K562 (cell line): ENCODE data around the gene USPL1. TPM values are rescaled to one million over a fixed set of nuclear protein-coding genes. Genes with fewer than 3 reads are reported as not detected.

Source experiments
- CREM ChIP-seq: IDR thresholded peaks from 2 replicates; pipeline ENCODE4 v1.6.1; 2014; ENCODE audit warnings: antibody characterized with exemption, low read depth
- NRF1 ChIP-seq, 2 experiments: fragments of 450-650 bp; IDR thresholded peaks in 1 of 2; conservative IDR thresholded peaks in 1 of 2; 2 replicates each; pipeline ENCODE4 v1.6.1; 2014; ENCODE audit warnings: mild to moderate bottlenecking in 2 of 2
- RUNX1 ChIP-seq: sonication (generic); IDR thresholded peaks from 2 replicates; pipeline ENCODE4 v1.6.1; 2016; ENCODE audit warnings: antibody characterized with exemption, low read depth
- ZBTB11 ChIP-seq, 3 experiments: fragments of 200-800 bp in 1 of 3; fragments of 250-450 bp in 1 of 3; fragments of 450-650 bp in 1 of 3; sonication (Bioruptor Pico) in 1 of 3; sonication (Bioruptor generic) in 1 of 3; formaldehyde crosslinking in 1 of 3; IDR thresholded peaks; 2 replicates each; pipeline versions ENCODE4 v1.6.1 to v1.8.0; 2016 to 2022; ENCODE audit warnings: mild to moderate bottlenecking in 2 of 3, missing genetic modification characterization in 2 of 3, missing compliant biosample characterization in 1 of 3, moderate library complexity in 1 of 3
- ZBTB33 ChIP-seq: sonication (generic); formaldehyde crosslinking; IDR thresholded peaks from 2 replicates; pipeline ENCODE4 v1.8.1; 2023; ENCODE audit warnings: mild to moderate bottlenecking, missing genetic modification reagents
- polyA plus RNA-seq, 8 experiments: library from polyadenylated mRNA; depleted of rRNA in 4 of 8; stranded (reverse) in 5 of 8; unstranded in 3 of 8; fragments of >200 nt; fragmentation: Nextera tagmentation in 2 of 8; fragmentation: Illumina TruSeq in 1 of 8; extraction: Ambion mirVana in 2 of 8; extraction: Trizol in 1 of 8; gene quantifications; 2 replicates each; pipeline versions ENCODE4 v1.2.1 to v1.2.3, GENCODE V29; 2011 to 2014; ENCODE audit warnings: inconsistent platforms in 1 of 8, missing spikeins in 1 of 8
- total RNA-seq, 7 experiments: library from RNA; depleted of rRNA in 6 of 7; stranded (reverse); fragments of >200 nt in 6 of 7; fragmentation: Illumina TruSeq in 2 of 7; extraction: Trizol in 2 of 7; gene quantifications; 2 replicates each; pipeline versions ENCODE4 v1.2.1 to v1.2.3, GENCODE V29; 2011 to 2021; ENCODE audit warnings: low replicate concordance in 1 of 7

The USPL1 gene
- total and polyA plus RNA-seq, 9 of the 15 experiments (the other 6 are each of a cell fraction or from before 2014, with no cell fraction given): 5.5 to 18.0 (median 12.0) TPM

- TF ChIP-seq ZBTB11 (CRISPR knock-in tag; IDR thresholded peaks at IDR 0.05): 0 out of 6 replicates have a peak, but pooled peaks of 1 of the 3 experiments have one; percentile 26
- no peak for TF ChIP-seq ZBTB33 (CRISPR knock-in tag)
- TF ChIP-seq RUNX1: no peak
- TF ChIP-seq NRF1 (conservative IDR thresholded peaks at IDR 0.05 in 1 of 2, IDR thresholded peaks at IDR 0.05 in 1 of 2): no peak
- TF ChIP-seq CREM: peak; percentile 45; the same call in 1 of the 2 replicates
These were observed 2.0 kb downstream of the USPL1 start (continued) for GRCh38 chr13:30619731-30620130.
